DLD1 (cell line): ENCODE measurements around the gene MS4A8.
"Not testable (repeated sequence)": the region's sequence is repeated elsewhere in the genome, so short reads cannot be mapped to it uniquely, and the experiment has no call there.

Experiments
- in situ Hi-C: cut with HindIII; loops from 2 replicates; pipeline ENCODE4 v1.10.0; 2017; ENCODE audit warnings: low sequenced_read_pairs

The MS4A8 gene

DNA sequence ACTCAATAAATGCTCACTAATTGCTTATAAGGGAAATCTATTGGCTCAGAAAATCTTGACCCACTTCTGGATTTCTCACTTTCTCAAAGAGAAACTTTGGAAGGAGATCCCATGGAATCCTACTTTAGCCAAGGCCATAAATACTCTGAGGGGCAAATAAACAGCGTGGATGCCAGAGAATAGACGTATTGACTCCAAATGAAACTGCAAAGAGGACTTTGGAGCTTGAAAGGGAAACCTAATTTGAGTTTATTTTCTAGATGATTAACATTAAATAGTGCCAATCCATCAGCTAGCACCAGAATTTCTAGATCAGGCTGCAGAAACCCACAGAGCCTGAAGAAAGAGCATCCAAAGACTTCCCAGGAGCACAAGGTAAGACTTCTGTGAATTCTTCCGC lies 25.0 kb downstream of the MS4A8 start, which contains the start of gene MS4A18:
Gene MS4A18 (plus strand): TSS at position 301 of the 400 bp plus-strand sequence.
- in situ Hi-C loops: no loop called here

DNA sequence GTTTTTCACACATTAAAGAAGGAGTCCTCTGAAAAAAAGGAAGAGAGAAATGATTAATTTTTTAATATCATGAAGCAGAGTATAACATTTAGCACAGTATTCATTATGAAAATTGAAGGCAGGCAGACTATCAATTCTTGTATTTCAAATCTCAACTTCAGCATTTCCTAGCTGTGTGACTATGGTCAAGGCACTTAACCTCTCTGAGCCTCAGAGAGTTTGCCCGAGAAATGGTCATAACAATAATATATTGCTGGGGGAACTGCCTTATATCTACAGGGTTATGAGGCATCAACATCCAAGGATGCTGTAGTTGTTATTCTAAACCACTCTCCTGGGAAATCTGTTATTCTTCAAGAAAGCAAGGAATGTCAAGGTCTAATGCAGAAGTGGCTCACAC lies 26.2 kb downstream of the MS4A8 start:
- in situ Hi-C loops: no loop called here

DNA sequence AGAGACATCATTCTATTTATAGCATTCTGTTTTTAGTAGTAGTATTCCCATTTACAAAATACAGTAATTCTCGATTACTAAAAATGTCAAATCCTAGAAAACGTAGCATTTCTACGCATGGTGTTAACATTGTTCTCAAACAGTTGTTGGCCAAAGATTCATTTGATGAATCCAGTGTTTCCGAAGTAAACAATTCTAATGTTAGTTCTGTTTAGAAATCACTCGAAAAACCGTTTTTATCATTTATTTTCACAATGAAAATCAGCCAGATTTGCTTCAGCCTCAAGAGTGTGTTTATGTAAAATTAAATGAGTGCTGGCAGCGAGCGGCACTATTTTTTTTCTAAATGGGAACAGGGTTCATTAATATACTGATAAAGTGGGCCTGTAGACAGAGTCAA lies 32.2 kb downstream of the MS4A8 start:
- in situ Hi-C loops: no loop called here

DNA sequence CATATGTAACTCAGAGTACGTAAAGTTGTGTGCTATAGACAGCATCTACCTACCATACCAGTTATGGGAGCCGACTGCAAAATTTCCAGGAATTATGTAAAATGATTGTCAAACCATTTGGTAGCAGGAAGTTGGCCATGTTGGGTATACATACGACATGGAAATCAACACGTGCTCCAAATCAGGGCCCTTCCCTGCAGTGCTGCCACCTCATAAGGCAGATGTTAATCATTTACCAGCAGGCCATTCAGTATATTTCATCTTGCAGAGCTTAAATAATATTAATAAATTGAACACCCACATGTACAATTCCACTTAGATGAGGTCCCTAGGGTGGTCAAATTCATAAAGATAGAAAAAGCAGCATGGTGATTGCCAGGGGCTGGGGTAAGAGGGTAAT lies 34.9 kb downstream of the MS4A8 start:
- in situ Hi-C loops: no loop called here

DNA sequence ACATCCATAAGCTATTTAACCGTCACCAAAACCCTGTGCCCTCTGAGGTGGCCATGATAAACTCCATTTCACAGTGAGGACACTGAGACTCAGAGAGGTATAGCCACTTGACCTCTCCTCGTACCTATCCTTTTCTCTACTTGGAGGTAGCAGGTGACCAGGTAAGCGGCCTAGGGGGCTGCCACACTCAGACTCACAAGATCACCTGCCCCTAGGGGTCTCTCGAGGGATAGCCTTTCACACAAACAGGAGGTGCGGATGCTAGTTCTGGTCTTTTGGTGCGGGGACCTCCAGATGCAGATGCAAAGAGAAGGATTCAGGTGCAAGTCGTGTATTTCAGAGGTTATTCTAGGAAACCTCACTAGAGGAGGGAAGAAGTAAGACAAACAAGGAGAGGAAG lies 39.7 kb downstream of the MS4A8 start:
- in situ Hi-C loops: no loop called here

DNA sequence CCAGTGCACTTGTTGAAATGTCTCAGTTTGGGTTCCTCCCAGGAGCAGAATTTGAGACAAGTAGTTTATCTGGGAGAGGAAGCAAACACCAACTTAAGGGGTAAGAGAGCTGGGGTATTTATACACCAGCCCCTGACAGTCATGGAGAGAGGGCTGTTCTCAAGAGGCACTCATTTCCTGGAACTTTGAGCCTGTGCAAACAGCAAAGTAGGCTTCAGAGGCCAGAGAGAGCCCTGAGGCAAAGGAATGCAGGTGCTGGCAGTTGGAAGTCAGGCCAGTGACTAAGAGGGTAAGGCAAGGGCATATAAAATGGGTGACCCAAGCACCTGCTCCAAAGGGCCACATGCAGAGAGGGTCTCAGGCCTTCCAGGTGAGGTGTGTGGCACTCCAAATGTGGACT lies 41.2 kb downstream of the MS4A8 start:
- in situ Hi-C loops: no loop called here

DNA sequence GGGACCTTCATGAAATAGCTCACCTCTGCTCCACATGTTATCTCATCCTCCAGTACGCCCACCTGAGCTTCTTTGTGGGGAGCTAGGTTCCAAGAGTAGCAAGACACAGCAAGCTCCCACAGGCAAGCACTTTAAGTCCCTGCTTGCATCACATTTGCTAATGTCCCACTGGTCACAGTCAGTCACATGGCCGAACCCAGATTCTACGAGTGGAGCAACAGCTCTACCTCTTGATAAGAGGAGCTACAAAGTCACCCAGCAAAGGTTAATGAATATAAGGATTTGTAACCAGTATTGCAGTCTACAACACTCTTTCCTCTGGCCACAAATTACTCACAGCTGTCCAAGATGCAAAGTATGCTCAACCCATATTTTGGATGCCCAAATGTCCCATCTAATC lies 42.0 kb downstream of the MS4A8 start:
- in situ Hi-C loops: no loop called here

DNA sequence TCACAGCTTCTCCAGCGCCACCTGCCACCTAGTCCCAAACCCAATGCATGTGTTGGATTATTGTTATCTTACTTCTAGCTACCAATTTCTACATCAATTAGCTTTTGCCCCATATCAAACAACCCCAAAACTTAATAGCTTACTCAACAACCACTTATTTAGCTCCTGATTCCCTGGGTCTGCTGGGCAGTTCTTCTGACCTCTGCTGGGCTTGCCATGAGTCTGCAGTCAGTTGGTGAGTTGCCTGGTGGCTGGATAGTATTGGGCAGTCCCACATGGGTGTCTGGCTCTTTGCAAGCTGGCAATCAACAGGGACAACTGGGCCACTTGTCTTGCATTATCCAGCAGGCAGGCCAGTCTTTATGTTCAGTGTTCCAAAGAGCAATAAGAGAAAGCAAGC lies 43.6 kb downstream of the MS4A8 start:
- in situ Hi-C loops: no loop called here

DNA sequence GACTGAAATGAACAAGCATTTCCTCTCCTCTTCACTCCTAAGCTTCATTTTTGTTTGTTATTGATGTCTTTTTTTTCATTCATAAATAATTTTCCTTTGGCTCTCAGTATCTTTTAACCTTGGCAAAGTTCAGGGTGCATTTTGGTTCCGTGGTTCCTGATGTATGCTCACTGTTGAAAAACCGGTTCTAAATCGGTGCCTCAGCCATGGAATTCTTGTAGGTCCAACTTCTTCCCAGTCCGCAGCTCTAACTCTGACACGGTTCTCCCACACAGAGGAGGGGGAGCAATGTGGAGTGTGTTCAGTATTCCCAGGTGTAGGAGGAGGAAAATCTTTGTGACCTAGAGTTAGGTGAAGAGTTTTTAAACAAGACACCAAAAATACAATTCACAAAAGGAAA lies 44.7 kb downstream of the MS4A8 start:
- in situ Hi-C loops: no loop called here

DNA sequence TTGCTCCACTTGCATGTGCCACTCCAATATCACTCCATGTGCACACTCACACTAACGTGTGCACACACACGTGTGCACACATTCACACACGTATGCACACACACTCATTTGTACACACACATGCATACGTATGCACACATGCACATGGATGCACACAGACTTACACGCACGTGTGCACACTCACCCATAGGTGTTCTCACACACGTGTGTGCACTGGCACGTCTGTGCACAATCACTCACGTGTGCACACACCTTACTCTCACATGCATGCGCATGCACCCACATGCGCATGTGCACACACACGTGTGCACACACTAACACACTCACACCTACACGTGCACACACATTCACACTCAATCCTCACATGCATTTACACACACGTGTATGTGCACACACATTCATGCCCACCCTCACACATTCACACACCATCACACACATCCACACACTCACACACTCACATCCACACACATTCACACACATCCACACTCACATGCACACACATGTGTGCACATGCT lies 48.0 kb downstream of the MS4A8 start:
- in situ Hi-C loops: no loop called here

DNA sequence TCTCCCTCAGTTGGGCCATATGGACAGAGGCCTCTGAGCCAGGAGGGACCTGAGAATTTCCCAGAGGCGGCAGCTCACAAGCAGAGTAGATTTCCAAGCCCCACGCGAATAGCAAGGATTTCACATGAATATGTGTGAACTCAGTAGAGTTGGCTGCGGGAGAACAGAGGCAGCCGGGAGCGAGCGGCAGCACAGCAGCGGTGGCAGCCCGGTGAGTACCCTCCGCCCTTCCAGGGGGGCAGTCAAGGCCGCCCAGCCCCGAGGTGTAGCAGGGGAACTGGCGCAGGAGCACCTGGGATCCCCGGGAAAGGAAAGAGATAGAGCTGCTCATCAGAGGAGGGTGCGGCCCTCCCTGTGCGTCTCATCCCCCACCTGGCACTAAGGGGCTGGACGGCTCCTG lies 48.8 kb downstream of the MS4A8 start:
- in situ Hi-C loops: no loop called here

DNA sequence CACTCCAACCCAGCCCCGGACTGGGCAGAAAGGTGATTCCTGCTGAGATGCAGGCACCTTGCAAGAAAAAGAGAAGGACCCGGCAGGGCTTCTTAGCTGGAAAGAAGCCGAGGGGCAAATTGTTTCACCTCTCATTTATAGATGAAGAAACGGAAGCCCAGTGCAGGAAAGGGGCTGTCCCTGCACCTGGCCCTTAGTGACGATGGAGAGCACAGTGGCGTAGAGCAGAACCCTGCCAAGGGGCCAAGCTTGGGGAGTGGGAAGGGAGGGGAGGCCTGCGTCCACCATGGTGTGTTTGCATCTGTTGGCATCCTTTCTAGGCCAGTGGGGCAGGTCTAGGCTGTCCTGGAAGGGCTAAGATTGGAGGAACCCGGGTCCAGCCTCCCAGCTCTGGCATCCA lies 49.4 kb downstream of the MS4A8 start:
- in situ Hi-C loops: no loop called here

DNA sequence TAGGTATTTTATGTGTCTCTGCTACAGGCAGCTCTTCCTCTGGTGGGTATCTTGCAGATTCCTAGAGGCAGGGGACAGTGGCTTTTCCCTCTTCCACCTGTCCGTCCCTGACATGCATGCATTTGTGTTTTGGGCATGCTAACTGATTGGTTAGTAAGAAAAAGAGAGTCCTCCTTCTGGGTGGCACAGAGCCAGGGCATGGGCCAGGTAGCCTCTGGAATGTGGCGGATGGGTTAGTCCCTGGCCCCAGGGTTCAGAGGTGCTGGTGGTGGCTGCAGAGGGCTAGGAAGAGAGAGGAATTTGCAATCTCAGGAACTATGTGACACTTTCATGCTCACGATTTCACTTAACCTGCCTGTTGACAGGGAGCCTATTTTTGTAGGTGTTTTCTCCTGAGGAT lies 51.5 kb downstream of the MS4A8 start:
- in situ Hi-C loops: no loop called here

DNA sequence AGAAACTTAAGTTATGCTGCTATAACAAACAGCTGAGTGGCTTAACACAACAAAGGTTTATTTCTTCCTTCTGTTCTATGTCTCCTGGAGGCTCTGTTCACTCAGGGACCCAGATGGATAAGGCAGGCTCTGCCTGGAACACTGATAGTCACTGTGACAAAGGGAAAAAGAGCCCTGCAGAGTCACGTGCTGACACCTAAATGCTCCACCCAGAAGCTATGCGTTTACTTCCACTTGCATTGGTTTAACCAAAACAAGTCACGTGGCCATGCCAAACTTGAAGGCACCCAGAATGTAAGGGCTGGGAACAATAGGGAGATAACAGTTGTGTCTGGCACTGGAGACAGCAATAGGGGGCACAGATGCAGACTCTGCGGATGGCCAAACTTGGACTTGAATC lies 53.9 kb downstream of the MS4A8 start:
- in situ Hi-C loops: no loop called here

DNA sequence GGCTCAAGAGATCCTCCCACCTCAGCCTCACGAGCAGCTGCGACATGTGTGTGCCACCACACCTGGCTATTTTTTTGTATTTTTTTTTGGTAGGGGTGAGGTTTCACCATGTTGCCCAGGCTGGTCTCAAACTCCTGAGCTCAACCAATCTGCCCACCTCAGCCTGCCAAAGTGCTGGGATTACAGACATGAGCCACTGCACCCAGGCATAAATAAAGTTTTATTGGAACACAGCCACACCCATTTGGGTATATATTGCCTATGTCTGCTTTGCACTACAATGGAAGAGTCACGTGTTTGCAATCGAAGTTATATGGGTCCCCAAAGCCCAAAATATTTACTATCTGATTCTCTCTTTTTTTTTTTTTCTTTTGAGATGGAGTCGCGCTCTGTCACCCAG lies 55.5 kb downstream of the MS4A8 start:
- in situ Hi-C loops: no loop called here

DNA sequence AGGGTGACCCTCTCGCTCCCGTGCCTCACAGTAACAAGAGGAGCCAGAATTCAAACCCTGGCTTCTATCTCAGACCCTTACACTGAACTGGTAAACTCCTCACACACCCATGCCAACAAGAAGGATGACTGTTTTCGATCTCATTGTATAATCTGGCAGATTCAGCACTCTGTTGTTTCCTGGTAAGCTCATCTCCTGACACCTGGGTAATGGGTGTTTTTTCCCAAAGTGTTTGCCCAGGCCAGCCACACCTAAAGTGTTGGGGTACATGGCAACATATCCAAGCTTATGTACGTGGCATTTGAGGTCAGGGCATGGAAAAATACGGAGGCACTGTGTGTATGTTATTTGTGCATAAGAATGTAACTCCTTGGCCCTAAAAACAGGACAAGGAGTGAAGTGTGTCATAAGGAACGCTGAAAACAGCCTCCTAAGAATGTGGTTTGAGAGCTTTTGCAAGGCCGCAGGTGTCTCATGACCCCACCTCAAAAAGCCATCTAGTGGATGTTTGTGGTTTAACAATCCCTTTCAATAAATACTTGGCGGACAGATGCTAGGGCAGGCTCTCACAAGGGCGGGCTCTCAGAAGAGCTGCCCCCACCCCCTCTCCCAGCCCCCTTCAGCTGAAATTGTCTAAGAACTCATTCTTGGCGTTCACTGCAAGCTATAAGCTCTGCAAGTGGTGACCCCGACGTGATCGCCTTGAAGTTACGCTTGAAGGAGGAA lies 57.1 kb downstream of the MS4A8 start, which contains the start of gene MS4A15:
Gene MS4A15 (plus strand): TSS at position 561 of the 726 bp plus-strand sequence. CDS start 6,867 bp downstream, outside the sequence.
- in situ Hi-C loops: no loop called here

DNA sequence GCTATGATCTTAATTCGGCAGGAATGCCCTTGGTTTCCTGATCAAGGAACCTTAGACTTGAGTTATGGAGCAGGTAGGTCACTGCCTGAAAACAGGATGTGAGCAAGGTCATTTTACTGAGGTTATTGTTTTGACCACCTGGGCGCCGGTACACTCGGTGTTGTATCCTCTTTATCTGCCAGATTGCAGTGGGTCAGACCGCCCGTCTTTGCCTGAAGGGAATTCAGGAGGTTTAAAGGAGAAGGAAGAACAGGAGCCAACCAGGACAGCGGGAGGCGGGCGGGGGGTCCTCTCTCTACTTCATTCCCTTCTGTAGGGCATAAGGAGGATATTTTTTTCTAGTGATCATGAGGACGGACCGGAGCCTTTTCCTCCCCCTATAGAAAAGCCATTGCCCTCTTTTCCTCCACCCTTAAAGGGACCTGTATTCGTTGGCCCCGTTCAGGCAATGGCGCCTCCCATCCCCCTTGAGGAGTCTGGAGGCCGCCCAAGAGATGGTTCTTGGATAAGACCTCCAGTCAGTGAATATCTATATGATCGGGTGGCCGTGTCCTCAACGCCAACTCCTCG lies 57.9 kb downstream of the MS4A8 start:
- in situ Hi-C loops: no loop called here

DNA sequence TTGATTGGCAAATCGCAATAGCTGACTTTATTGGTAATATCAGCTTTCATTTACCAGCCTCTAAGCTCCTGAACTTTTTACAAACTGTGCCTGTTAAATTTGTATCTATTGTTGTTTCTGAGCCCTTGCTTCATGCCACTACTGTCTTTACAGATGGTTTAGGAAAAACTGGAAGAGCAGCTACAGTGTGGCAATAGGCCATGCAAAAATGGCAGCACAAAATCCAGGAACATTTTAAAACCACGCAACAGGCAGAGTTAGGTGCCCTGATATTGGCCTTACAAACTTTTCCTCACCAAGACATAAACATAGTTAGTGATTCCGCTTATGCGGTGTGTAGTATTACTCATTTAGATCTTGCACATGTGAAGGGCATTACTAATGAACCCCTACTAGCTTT lies 59.3 kb downstream of the MS4A8 start:
- in situ Hi-C loops: not testable (repeated sequence)

DNA sequence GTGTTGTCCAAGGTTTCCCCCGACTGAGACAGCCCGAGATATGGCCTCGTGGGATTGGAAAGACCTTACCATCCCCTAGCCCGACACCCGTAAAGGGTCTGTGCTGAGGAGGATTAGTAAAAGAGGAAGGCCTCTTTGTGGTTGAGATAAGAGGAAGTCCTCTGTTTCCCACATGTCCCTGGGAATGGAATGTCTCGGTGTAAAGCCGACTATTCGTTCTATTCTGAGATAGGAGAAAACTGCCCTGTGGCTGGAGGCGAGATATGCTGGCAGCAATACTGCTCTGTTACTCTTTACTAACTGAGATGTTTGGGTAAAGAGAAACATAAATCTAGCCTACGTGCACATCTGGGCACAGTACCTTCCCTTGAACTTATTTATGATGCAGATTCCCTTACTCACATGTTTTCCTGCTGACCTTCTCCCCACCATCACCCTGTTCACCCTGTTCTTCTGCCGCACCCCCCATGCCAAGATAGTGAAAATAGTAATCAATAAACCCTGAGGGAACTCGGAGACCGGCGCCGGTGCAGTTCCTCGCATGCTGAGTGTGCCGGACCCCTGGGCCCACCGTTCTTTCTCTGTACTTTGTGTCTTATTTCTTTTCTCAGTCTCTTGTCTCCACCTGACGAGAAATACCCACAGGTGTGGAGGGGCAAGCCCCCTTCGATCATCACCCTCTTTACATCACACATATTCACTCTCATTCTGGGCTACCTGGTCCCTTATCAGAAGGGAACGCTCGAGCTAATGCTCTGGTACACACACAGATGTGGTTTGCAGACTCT lies 60.2 kb downstream of the MS4A8 start:
- in situ Hi-C loops: not testable (repeated sequence)

DNA sequence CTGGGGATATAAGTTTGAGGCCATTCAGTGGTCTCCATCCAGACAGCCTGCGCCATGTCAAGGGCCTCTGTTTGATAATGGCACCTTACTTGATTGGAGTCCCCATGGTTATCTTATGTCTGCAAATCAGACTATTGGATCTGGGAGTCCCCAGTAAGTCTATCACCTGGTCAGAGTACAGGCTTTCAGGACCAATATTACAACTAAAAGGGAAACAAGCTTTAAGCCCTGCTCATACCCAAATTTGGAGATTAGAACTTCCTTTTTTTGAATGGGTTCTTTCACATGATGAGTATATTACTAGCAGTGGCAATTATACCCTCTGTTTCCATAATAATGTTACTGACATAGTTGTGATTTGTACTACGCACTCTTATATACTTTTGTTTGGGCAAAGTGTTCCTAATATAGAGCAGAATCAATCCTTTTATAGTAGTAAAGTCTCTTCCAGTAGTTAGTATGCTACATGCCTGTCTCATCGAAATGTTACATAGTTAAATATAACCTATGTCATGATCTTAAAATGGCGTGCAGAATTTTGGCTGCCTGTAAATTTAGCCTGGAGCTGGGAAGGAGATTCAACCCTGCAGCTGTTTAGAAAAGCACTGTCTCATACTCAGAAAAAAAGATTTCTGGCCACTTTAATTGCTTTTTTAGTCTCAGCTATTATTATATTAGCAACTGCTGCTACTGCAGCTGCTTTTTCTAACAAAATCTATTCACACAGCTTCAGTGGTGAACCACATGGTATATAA lies 62.2 kb downstream of the MS4A8 start:
- in situ Hi-C loops: no loop called here
